GM12878 (cell line): ENCODE results near the gene SYTL4. TPM values are rescaled to one million over a fixed set of nuclear protein-coding genes. Genes with fewer than 3 reads are reported as not detected.

Experiments used
- polyA plus RNA-seq, 11 experiments: library from polyadenylated mRNA; depleted of rRNA in 4 of 11; unstranded in 6 of 11; stranded (reverse) in 5 of 11; fragments of >200 nt; fragmentation: Nextera tagmentation in 4 of 11; fragmentation: Illumina TruSeq in 1 of 11; extraction: Ambion mirVana in 4 of 11; extraction: Trizol in 1 of 11; gene quantifications; 1 replicate in 1 of 11; 2 replicates in 10 of 11; pipeline versions ENCODE4 v1.2.1 to v1.2.3, GENCODE V29; 2011 to 2016; ENCODE audit warnings: inconsistent platforms in 2 of 11, missing spikeins in 2 of 11, low read depth in 1 of 11
- total RNA-seq, 4 experiments: library from RNA; depleted of rRNA in 3 of 4; stranded (reverse); fragments of >200 nt in 3 of 4; fragmentation: Illumina TruSeq in 1 of 4; extraction: Trizol in 1 of 4; gene quantifications; 2 replicates each; pipeline versions ENCODE4 v1.2.1 to v1.2.3, GENCODE V29; 2013 to 2021

The SYTL4 gene
- total and polyA plus RNA-seq, 10 of the 15 experiments (the other 5 are each of a cell fraction or from before 2014, with no cell fraction given): 0.07 to 0.74 (median 0.19) TPM; not detected in 2

Other genes starting within 250 kb of the SYTL4 start
- not detected in 2 replicates for gene TNMD, start 147.2 kb downstream of the SYTL4 start, total RNA-seq (2014; rRNA removed)
- gene TNMD, start 147.2 kb downstream of the SYTL4 start, total RNA-seq (2014; rRNA removed; fragmentation: Illumina TruSeq; extraction: Trizol): not detected in 2 replicates
- not detected in 2 replicates for gene TNMD, start 147.2 kb downstream of the SYTL4 start, total RNA-seq (2021)
- gene TNMD, start 147.2 kb downstream of the SYTL4 start, polyA plus RNA-seq (2011; rRNA removed): not detected in 2 replicates
- gene TNMD, start 147.2 kb downstream of the SYTL4 start, polyA plus RNA-seq (2014; fragmentation: Illumina TruSeq; extraction: Trizol): not detected in 2 replicates
- gene TNMD, start 147.2 kb downstream of the SYTL4 start, polyA plus RNA-seq (2014; fragmentation: Nextera tagmentation; extraction: Ambion mirVana): not detected
- not detected in 2 replicates for gene TNMD, start 147.2 kb downstream of the SYTL4 start, polyA plus RNA-seq (2014; rRNA removed)
- gene TNMD, start 147.2 kb downstream of the SYTL4 start, polyA plus RNA-seq (2016; fragmentation: Nextera tagmentation; extraction: Ambion mirVana): not detected
- gene TSPAN6, start 95.3 kb downstream of the SYTL4 start, total RNA-seq (2014; rRNA removed): not detected in 2 replicates
- 0.04 TPM in 1 of 2 replicates, not detected in the other for gene TSPAN6, start 95.3 kb downstream of the SYTL4 start, total RNA-seq (2014; rRNA removed; fragmentation: Illumina TruSeq; extraction: Trizol)
- gene TSPAN6, start 95.3 kb downstream of the SYTL4 start, total RNA-seq (2021): 0.23 and 0.24 TPM in 2 replicates
- gene TSPAN6, start 95.3 kb downstream of the SYTL4 start, polyA plus RNA-seq (2011; rRNA removed): 0.05 and 0.06 TPM in 2 replicates
- gene TSPAN6, start 95.3 kb downstream of the SYTL4 start, polyA plus RNA-seq (2014; fragmentation: Illumina TruSeq; extraction: Trizol): 0.19 TPM in 1 of 2 replicates, not detected in the other
- not detected for gene TSPAN6, start 95.3 kb downstream of the SYTL4 start, polyA plus RNA-seq (2014; fragmentation: Nextera tagmentation; extraction: Ambion mirVana)
- gene TSPAN6, start 95.3 kb downstream of the SYTL4 start, polyA plus RNA-seq (2014; rRNA removed): 0.08 TPM in 1 of 2 replicates, not detected in the other
- gene TSPAN6, start 95.3 kb downstream of the SYTL4 start, polyA plus RNA-seq (2016; fragmentation: Nextera tagmentation; extraction: Ambion mirVana): under 1 TPM in 1 of 2 experiments, not detected in 1; 0.10 TPM
- not detected in 2 replicates for gene SRPX2, start 87.9 kb downstream of the SYTL4 start, total RNA-seq (2014; rRNA removed)
- gene SRPX2, start 87.9 kb downstream of the SYTL4 start, total RNA-seq (2014; rRNA removed; fragmentation: Illumina TruSeq; extraction: Trizol): not detected in 2 replicates
- not detected in 2 replicates for gene SRPX2, start 87.9 kb downstream of the SYTL4 start, total RNA-seq (2021)
- gene SRPX2, start 87.9 kb downstream of the SYTL4 start, polyA plus RNA-seq (2011; rRNA removed): not detected in 2 replicates
- gene SRPX2, start 87.9 kb downstream of the SYTL4 start, polyA plus RNA-seq (2014; fragmentation: Illumina TruSeq; extraction: Trizol): not detected in 2 replicates
- gene SRPX2, start 87.9 kb downstream of the SYTL4 start, polyA plus RNA-seq (2014; fragmentation: Nextera tagmentation; extraction: Ambion mirVana): not detected
- gene SRPX2, start 87.9 kb downstream of the SYTL4 start, polyA plus RNA-seq (2014; rRNA removed): not detected in 2 replicates
- gene SRPX2, start 87.9 kb downstream of the SYTL4 start, polyA plus RNA-seq (2016; fragmentation: Nextera tagmentation; extraction: Ambion mirVana): not detected
- 34.8 and 35.6 TPM in 2 replicates for gene CSTF2, start 88.3 kb upstream of the SYTL4 start, total RNA-seq (2014; rRNA removed)
- gene CSTF2, start 88.3 kb upstream of the SYTL4 start, total RNA-seq (2014; rRNA removed; fragmentation: Illumina TruSeq; extraction: Trizol): 28.7 and 30.3 TPM in 2 replicates
- 31.9 and 35.2 TPM in 2 replicates for gene CSTF2, start 88.3 kb upstream of the SYTL4 start, total RNA-seq (2021)
- gene CSTF2, start 88.3 kb upstream of the SYTL4 start, polyA plus RNA-seq (2011; rRNA removed): 42.7 and 45.2 TPM in 2 replicates
- 37.1 and 40.2 TPM in 2 replicates for gene CSTF2, start 88.3 kb upstream of the SYTL4 start, polyA plus RNA-seq (2014; fragmentation: Illumina TruSeq; extraction: Trizol)
- 1 to 10 TPM; 7.7 to 9.0 TPM for gene CSTF2, start 88.3 kb upstream of the SYTL4 start, polyA plus RNA-seq (2014; fragmentation: Nextera tagmentation; extraction: Ambion mirVana)
- 36.5 and 36.9 TPM in 2 replicates for gene CSTF2, start 88.3 kb upstream of the SYTL4 start, polyA plus RNA-seq (2014; rRNA removed)
- gene CSTF2, start 88.3 kb upstream of the SYTL4 start, polyA plus RNA-seq (2016; fragmentation: Nextera tagmentation; extraction: Ambion mirVana): 10 to 100 TPM; 56.9 to 66.6 TPM
- gene NOX1, start 142.2 kb upstream of the SYTL4 start, total RNA-seq (2014; rRNA removed): not detected in 2 replicates
- not detected in 2 replicates for gene NOX1, start 142.2 kb upstream of the SYTL4 start, total RNA-seq (2014; rRNA removed; fragmentation: Illumina TruSeq; extraction: Trizol)
- 0.16 TPM in 1 of 2 replicates, not detected in the other for gene NOX1, start 142.2 kb upstream of the SYTL4 start, total RNA-seq (2021)
- not detected in 2 replicates for gene NOX1, start 142.2 kb upstream of the SYTL4 start, polyA plus RNA-seq (2011; rRNA removed)
- 0.03 TPM in 1 of 2 replicates, not detected in the other for gene NOX1, start 142.2 kb upstream of the SYTL4 start, polyA plus RNA-seq (2014; fragmentation: Illumina TruSeq; extraction: Trizol)
- gene NOX1, start 142.2 kb upstream of the SYTL4 start, polyA plus RNA-seq (2014; fragmentation: Nextera tagmentation; extraction: Ambion mirVana): under 1 TPM in 1 of 2 experiments, not detected in 1; 0.09 TPM
- not detected in 2 replicates for gene NOX1, start 142.2 kb upstream of the SYTL4 start, polyA plus RNA-seq (2014; rRNA removed)
- gene NOX1, start 142.2 kb upstream of the SYTL4 start, polyA plus RNA-seq (2016; fragmentation: Nextera tagmentation; extraction: Ambion mirVana): under 1 TPM; 0.08 TPM
- gene XKRX, start 196.8 kb upstream of the SYTL4 start, total RNA-seq (2014; rRNA removed): 0.27 and 0.28 TPM in 2 replicates
- 0.13 and 0.18 TPM in 2 replicates for gene XKRX, start 196.8 kb upstream of the SYTL4 start, total RNA-seq (2014; rRNA removed; fragmentation: Illumina TruSeq; extraction: Trizol)
- 0.24 and 0.26 TPM in 2 replicates for gene XKRX, start 196.8 kb upstream of the SYTL4 start, total RNA-seq (2021)
- gene XKRX, start 196.8 kb upstream of the SYTL4 start, polyA plus RNA-seq (2011; rRNA removed): 0.30 and 0.52 TPM in 2 replicates
- 0.13 and 0.19 TPM in 2 replicates for gene XKRX, start 196.8 kb upstream of the SYTL4 start, polyA plus RNA-seq (2014; fragmentation: Illumina TruSeq; extraction: Trizol)
- under 1 TPM in 1 of 2 experiments, not detected in 1; 0.07 TPM for gene XKRX, start 196.8 kb upstream of the SYTL4 start, polyA plus RNA-seq (2014; fragmentation: Nextera tagmentation; extraction: Ambion mirVana)
- 0.09 TPM in 1 of 2 replicates, not detected in the other for gene XKRX, start 196.8 kb upstream of the SYTL4 start, polyA plus RNA-seq (2014; rRNA removed)
- gene XKRX, start 196.8 kb upstream of the SYTL4 start, polyA plus RNA-seq (2016; fragmentation: Nextera tagmentation; extraction: Ambion mirVana): not detected
- gene ARL13A, start 237.6 kb upstream of the SYTL4 start, total RNA-seq (2014; rRNA removed): not detected in 2 replicates
- gene ARL13A, start 237.6 kb upstream of the SYTL4 start, total RNA-seq (2014; rRNA removed; fragmentation: Illumina TruSeq; extraction: Trizol): not detected in 2 replicates
- not detected in 2 replicates for gene ARL13A, start 237.6 kb upstream of the SYTL4 start, total RNA-seq (2021)
- not detected in 2 replicates for gene ARL13A, start 237.6 kb upstream of the SYTL4 start, polyA plus RNA-seq (2011; rRNA removed)
- not detected in 2 replicates for gene ARL13A, start 237.6 kb upstream of the SYTL4 start, polyA plus RNA-seq (2014; fragmentation: Illumina TruSeq; extraction: Trizol)
- gene ARL13A, start 237.6 kb upstream of the SYTL4 start, polyA plus RNA-seq (2014; fragmentation: Nextera tagmentation; extraction: Ambion mirVana): not detected
- gene ARL13A, start 237.6 kb upstream of the SYTL4 start, polyA plus RNA-seq (2014; rRNA removed): not detected in 2 replicates
- gene ARL13A, start 237.6 kb upstream of the SYTL4 start, polyA plus RNA-seq (2016; fragmentation: Nextera tagmentation; extraction: Ambion mirVana): not detected